Effector memory CD4-positive, alpha-beta T cell (primary cell): ENCODE measurements around the gene ZNF555.

Experiments
- DNase-seq, 3 donors: peaks; one replicate each; pipeline ENCODE4 v3.0.0-alpha.2; 2020
- H3K27ac ChIP-seq: 2 replicates; pipeline ENCODE4 v1.7.0; 2013; ENCODE audit warnings: mild to moderate bottlenecking, low read length, moderate library complexity; ENCODE audit not compliant: insufficient read depth, poor library complexity, severe bottlenecking
- H3K27me3 ChIP-seq: replicated peaks from 2 replicates; pipeline ENCODE4 v1.7.0; 2013; ENCODE audit warnings: mild to moderate bottlenecking, low read length; ENCODE audit not compliant: insufficient read depth, control insufficient read depth, poor library complexity, severe bottlenecking
- H3K36me3 ChIP-seq: 2 replicates; pipeline ENCODE4 v1.7.0; 2013; ENCODE audit warnings: mild to moderate bottlenecking, low read length, moderate library complexity; ENCODE audit not compliant: control insufficient read depth, insufficient read depth
- H3K4me1 ChIP-seq: 2 replicates; pipeline ENCODE4 v1.7.0; 2013; ENCODE audit warnings: low read length, mild to moderate bottlenecking; ENCODE audit not compliant: control insufficient read depth, insufficient read depth, poor library complexity, severe bottlenecking
- H3K4me3 ChIP-seq: 2 replicates; pipeline ENCODE4 v1.7.0; 2013; ENCODE audit warnings: low read length, low read depth, mild to moderate bottlenecking; ENCODE audit not compliant: insufficient read depth, poor library complexity, severe bottlenecking
- H3K9me3 ChIP-seq: 2 replicates; pipeline ENCODE4 v1.7.0; 2013; ENCODE audit warnings: mild to moderate bottlenecking, low read length, moderate library complexity; ENCODE audit not compliant: control insufficient read depth

ZNF555 gene

GRCh38 chr19:2850256-2850925, 9.1 kb downstream of the ZNF555 start:
- no peak overlapping the region for H3K27ac ChIP-seq
- H3K27me3 ChIP-seq, result no peaks in the 10 kb centered on the region
- no peak overlapping the region for H3K4me3 ChIP-seq
- no peaks in the 10 kb centered on the region for H3K4me1 ChIP-seq
- no peak for DNase-seq
- peaks cover 10% of the 10 kb centered on the region for H3K9me3 ChIP-seq
- peaks cover 37% of the 10 kb centered on the region for H3K36me3 ChIP-seq

- Histone ChIP-seq H3K36me3 (peaks cover 33% of the 10 kb centered on the region), H3K9me3 (peaks cover 10% of the 10 kb centered on the region)
These were observed 11.3 kb downstream of the ZNF555 start for GRCh38 chr19:2852598-2852997.

GRCh38 chr19:2853015-2853606, 11.8 kb downstream of the ZNF555 start:
- Histone ChIP-seq H3K4me1 (peaks cover 17% of the 10 kb centered on the region), H3K4me3 (no peak overlapping the region), H3K27me3 (no peaks in the 10 kb centered on the region), H3K27ac (no peak overlapping the region), H3K36me3 (peaks cover 33% of the 10 kb centered on the region), H3K9me3 (peaks cover 10% of the 10 kb centered on the region)
- DNase-seq, result no peak

More at GRCh38 chr19:2852598-2852997, 11.3 kb downstream of the ZNF555 start:
- Histone ChIP-seq H3K27ac (no peak overlapping the region), H3K27me3 (no peaks in the 10 kb centered on the region), H3K4me3 (no peak overlapping the region), H3K4me1 (peaks cover 15% of the 10 kb centered on the region)
- DNase-seq, result no peak

GRCh38 chr19:2854849-2855248, 13.6 kb downstream of the ZNF555 start:
- no peak overlapping the region for H3K4me3 ChIP-seq
- H3K27me3 ChIP-seq, result no peaks in the 10 kb centered on the region
- no peak for DNase-seq
- peaks cover 17% of the 10 kb centered on the region for H3K4me1 ChIP-seq
- peaks cover 10% of the 10 kb centered on the region for H3K9me3 ChIP-seq
- peaks cover 33% of the 10 kb centered on the region for H3K36me3 ChIP-seq
- H3K27ac ChIP-seq, result no peak overlapping the region

GRCh38 chr19:2856457-2857050, 15.3 kb downstream of the ZNF555 start:
- peaks cover 10% of the 10 kb centered on the region for H3K9me3 ChIP-seq
- peaks cover 19% of the 10 kb centered on the region for H3K36me3 ChIP-seq
- H3K27ac ChIP-seq, result no peak overlapping the region
- peaks cover 17% of the 10 kb centered on the region for H3K4me1 ChIP-seq
- no peak overlapping the region for H3K4me3 ChIP-seq
- H3K27me3 ChIP-seq, result no peaks in the 10 kb centered on the region
- DNase-seq, result no peak

- H3K9me3 ChIP-seq, result no peaks in the 10 kb centered on the region
- DNase-seq, result no peak
- no peak overlapping the region for H3K4me3 ChIP-seq
- no peaks in the 10 kb centered on the region for H3K27me3 ChIP-seq
- H3K4me1 ChIP-seq, result peaks cover 17% of the 10 kb centered on the region
- H3K27ac ChIP-seq, result no peak overlapping the region
- no peaks in the 10 kb centered on the region for H3K36me3 ChIP-seq
These were observed 17.6 kb downstream of the ZNF555 start for GRCh38 chr19:2858864-2859263.

- H3K4me3 ChIP-seq, result no peak overlapping the region
- H3K27ac ChIP-seq, result no peak overlapping the region
- H3K27me3 ChIP-seq, result no peaks in the 10 kb centered on the region
- H3K9me3 ChIP-seq, result no peaks in the 10 kb centered on the region
- H3K36me3 ChIP-seq, result no peaks in the 10 kb centered on the region
- H3K4me1 ChIP-seq, result no peaks in the 10 kb centered on the region
- DNase-seq, result no peak
These were observed 22.5 kb downstream of the ZNF555 start for GRCh38 chr19:2863816-2864215.

GRCh38 chr19:2865334-2866100, 24.2 kb downstream of the ZNF555 start:
- H3K4me1 ChIP-seq, result no peaks in the 10 kb centered on the region
- no peaks in the 10 kb centered on the region for H3K27me3 ChIP-seq
- H3K9me3 ChIP-seq, result no peaks in the 10 kb centered on the region
- no peak overlapping the region for H3K4me3 ChIP-seq
- H3K27ac ChIP-seq, result no peak overlapping the region
- no peak for DNase-seq
- H3K36me3 ChIP-seq, result no peaks in the 10 kb centered on the region

- no peaks in the 10 kb centered on the region for H3K9me3 ChIP-seq
These were observed 25.3 kb downstream of the ZNF555 start for GRCh38 chr19:2866495-2867024.

More at GRCh38 chr19:2866495-2867024, 25.3 kb downstream of the ZNF555 start:
- no peaks in the 10 kb centered on the region for H3K36me3 ChIP-seq
- H3K27me3 ChIP-seq, result no peaks in the 10 kb centered on the region
- no peak overlapping the region for H3K27ac ChIP-seq
- H3K4me1 ChIP-seq, result no peaks in the 10 kb centered on the region
- no peak for DNase-seq
- H3K4me3 ChIP-seq, result no peak overlapping the region
